MM.1S (cell line): ENCODE data around the gene RASGEF1C.

Experiments
- EZH2 ChIP-seq: fragments of 300-600 bp; sonication (generic); optimal IDR thresholded peaks from 2 replicates; pipeline ENCODE3; 2017; ENCODE audit warnings: low read depth, mild to moderate bottlenecking, antibody characterized with exemption, low read length, mixed read lengths
- EZH2phosphoT487 ChIP-seq: fragments of 300-600 bp; sonication (generic); IDR thresholded peaks from 2 replicates; pipeline ENCODE4 v1.6.1; 2018; ENCODE audit warnings: antibody characterized with exemption, low read length
- TF ChIP-seq, protein P1 (sequence below): fragments of 300-600 bp; sonication (generic); IDR thresholded peaks from 2 replicates; pipeline ENCODE4 v1.5.1; 2016; ENCODE audit warnings: antibody characterized with exemption, low read length, mixed read lengths

- TF ChIP-seq EZH2 (no peak), EZH2phosphoT487 (no peak)
- TF ChIP-seq, protein P1, sequence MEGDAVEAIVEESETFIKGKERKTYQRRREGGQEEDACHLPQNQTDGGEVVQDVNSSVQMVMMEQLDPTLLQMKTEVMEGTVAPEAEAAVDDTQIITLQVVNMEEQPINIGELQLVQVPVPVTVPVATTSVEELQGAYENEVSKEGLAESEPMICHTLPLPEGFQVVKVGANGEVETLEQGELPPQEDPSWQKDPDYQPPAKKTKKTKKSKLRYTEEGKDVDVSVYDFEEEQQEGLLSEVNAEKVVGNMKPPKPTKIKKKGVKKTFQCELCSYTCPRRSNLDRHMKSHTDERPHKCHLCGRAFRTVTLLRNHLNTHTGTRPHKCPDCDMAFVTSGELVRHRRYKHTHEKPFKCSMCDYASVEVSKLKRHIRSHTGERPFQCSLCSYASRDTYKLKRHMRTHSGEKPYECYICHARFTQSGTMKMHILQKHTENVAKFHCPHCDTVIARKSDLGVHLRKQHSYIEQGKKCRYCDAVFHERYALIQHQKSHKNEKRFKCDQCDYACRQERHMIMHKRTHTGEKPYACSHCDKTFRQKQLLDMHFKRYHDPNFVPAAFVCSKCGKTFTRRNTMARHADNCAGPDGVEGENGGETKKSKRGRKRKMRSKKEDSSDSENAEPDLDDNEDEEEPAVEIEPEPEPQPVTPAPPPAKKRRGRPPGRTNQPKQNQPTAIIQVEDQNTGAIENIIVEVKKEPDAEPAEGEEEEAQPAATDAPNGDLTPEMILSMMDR = peak; percentile 45
Observed at GRCh38 chr5:180090769-180091546, 118.1 kb downstream of the RASGEF1C start.
